ENCODE measurements around the gene ITGA6. TPM values are rescaled to one million over a fixed set of nuclear protein-coding genes. Genes with fewer than 3 reads are reported as not detected.

The ITGA6 gene
- total RNA-seq, 4 donors from 2014 or later: 254 to 586 (median 471) TPM

GRCh38 chr2:172507199-172507598 lies 79.8 kb downstream of the ITGA6 start:
- TF ChIP-seq CTCF (IDR thresholded peaks at IDR 0.05) (no peak), POLR2A (IDR thresholded peaks at IDR 0.05) (no peak), EP300 (IDR thresholded peaks at IDR 0.05) (no peak)
- H3K27me3 ChIP-seq: no peaks in the 10 kb centered on the region

GRCh38 chr2:172510088-172510487 lies 82.7 kb downstream of the ITGA6 start:
- 64 to 77% methylated on average over 6 of the region's 6 CpGs for WGBS, 2 donors
- H3K36me3 ChIP-seq: peaks cover 0 to 50% (median 0%) of the 10 kb centered on the region in 3 donors
- H3K4me1 ChIP-seq: no peaks in the 10 kb centered on the region
- TF ChIP-seq EP300 (IDR thresholded peaks at IDR 0.05) (no peak), CTCF (IDR thresholded peaks at IDR 0.05) (no peak), POLR2A (IDR thresholded peaks at IDR 0.05) (no peak)
- peaks cover 0 to 37% (median 8%) of the 10 kb centered on the region in 4 donors for H3K9me3 ChIP-seq
- no peak for DNase-seq (ENCODE audit: low spot score in 2 of 2)
- H3K27me3 ChIP-seq: no peaks in the 10 kb centered on the region
- no peak overlapping the region for H3K4me3 ChIP-seq
- H3K27ac ChIP-seq: no peak overlapping the region

More at GRCh38 chr2:172507199-172507598, 79.8 kb downstream of the ITGA6 start:
- 89 to 94% methylated on average over 4 of the region's 4 CpGs for WGBS, 2 donors
- Histone ChIP-seq H3K27ac (no peak overlapping the region), H3K4me3 (no peak overlapping the region), H3K4me1 (peaks cover 0 to 4% (median 0%) of the 10 kb centered on the region in 4 donors), H3K9me3 (peaks cover 0 to 15% (median 5%) of the 10 kb centered on the region in 4 donors), H3K36me3 (peaks cover 0 to 70% (median 0%) of the 10 kb centered on the region in 3 donors)
- DNase-seq (ENCODE audit: low spot score in 2 of 2): no peak

- DNase-seq (ENCODE audit: low spot score in 2 of 2): no peak
- peaks cover 0 to 45% (median 0%) of the 10 kb centered on the region in 3 donors for H3K36me3 ChIP-seq
- TF ChIP-seq CTCF (IDR thresholded peaks at IDR 0.05): no peak
- no peak for TF ChIP-seq POLR2A (IDR thresholded peaks at IDR 0.05)
- TF ChIP-seq EP300 (IDR thresholded peaks at IDR 0.05): no peak
- peaks cover 0 to 37% (median 8%) of the 10 kb centered on the region in 4 donors for H3K9me3 ChIP-seq
- H3K4me3 ChIP-seq: no peak overlapping the region
- no peak overlapping the region for H3K27ac ChIP-seq
- WGBS, 2 donors: 82 to 88% methylated on average over 5 of the region's 5 CpGs
- no peaks in the 10 kb centered on the region for H3K27me3 ChIP-seq
- no peaks in the 10 kb centered on the region for H3K4me1 ChIP-seq
Measured at GRCh38 chr2:172510548-172510947, 83.2 kb downstream of the ITGA6 start.

DNA sequence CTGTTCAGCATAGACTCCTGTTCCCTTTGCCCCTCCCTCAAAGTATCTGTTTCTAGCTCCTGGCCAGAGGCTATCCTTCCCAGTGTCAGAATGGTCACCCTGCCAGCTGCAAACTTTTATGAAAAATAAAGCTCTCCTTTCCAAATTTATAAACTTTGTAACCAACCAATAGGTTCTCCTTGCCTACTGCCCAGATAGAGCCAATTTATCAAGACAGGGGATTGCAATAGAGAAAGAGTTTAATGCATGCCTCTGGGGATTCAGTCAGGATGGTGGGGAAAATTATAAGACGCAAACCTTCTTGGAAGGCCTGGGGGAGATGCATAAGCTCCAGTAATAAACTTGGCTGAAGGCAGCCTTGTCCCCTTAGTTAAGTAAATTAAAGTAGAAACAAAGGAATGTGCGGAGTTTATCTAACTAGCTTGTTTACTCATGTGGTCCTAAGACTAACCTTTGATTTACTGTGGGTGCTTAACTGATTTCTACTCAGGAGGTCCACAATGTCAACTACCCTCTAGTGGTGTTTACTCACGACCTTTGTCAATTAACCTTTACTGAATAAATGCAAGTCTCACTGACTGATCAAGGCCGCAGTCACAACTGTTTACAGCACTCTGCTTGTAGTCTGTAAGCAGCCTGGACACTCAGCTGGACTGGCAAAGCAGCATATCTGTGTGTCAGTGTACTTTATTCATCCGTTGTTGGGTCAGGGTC lies 85.6 kb downstream of the ITGA6 start:
- no peak for DNase-seq (ENCODE audit: low spot score in 2 of 2)
- no peaks in the 10 kb centered on the region for H3K27me3 ChIP-seq
- peaks cover 0 to 31% (median 0%) of the 10 kb centered on the region in 3 donors for H3K36me3 ChIP-seq
- H3K27ac ChIP-seq: no peak overlapping the region
- H3K4me3 ChIP-seq: no peak overlapping the region
- H3K9me3 ChIP-seq: peaks cover 0 to 37% (median 8%) of the 10 kb centered on the region in 4 donors
- no peaks in the 10 kb centered on the region for H3K4me1 ChIP-seq
- TF ChIP-seq EP300 (IDR thresholded peaks at IDR 0.05) (no peak), POLR2A (IDR thresholded peaks at IDR 0.05) (no peak), CTCF (IDR thresholded peaks at IDR 0.05) (no peak)
- 88 to 90% methylated on average over 5 of the region's 5 CpGs for WGBS, 2 donors

- Histone ChIP-seq H3K4me1 (no peaks in the 10 kb centered on the region), H3K27me3 (no peaks in the 10 kb centered on the region), H3K27ac (no peak overlapping the region), H3K9me3 (peaks cover 0 to 37% (median 8%) of the 10 kb centered on the region in 4 donors), H3K36me3 (peaks cover 0 to 26% (median 0%) of the 10 kb centered on the region in 3 donors), H3K4me3 (no peak overlapping the region)
- 97% methylated on average over 6 of the region's 6 CpGs for WGBS, 2 donors
- TF ChIP-seq EP300 (IDR thresholded peaks at IDR 0.05) (no peak), POLR2A (IDR thresholded peaks at IDR 0.05) (no peak), CTCF (IDR thresholded peaks at IDR 0.05) (no peak)
- DNase-seq (ENCODE audit: low spot score in 2 of 2): no peak
Measured at GRCh38 chr2:172513524-172513900, 86.1 kb downstream of the ITGA6 start.
